NCI-H146 treated with DMSO at 0.1 percent for 48 hours (cell line): ENCODE measurements around the gene SDK1.
"Not testable (repeated sequence)": the region's sequence is repeated elsewhere in the genome, so short reads cannot be mapped to it uniquely, and the experiment has no call there.

ENCODE experiments used
- DNase-seq: peaks from one replicate; lab custom pipeline; 2025; ENCODE audit not compliant: unreplicated experiment; lab: John Stamatoyannopoulos, UW

SDK1 gene

GRCh38 chr7:4203626-4204512, 902.8 kb downstream of the SDK1 start:
- DNase-seq = peak; percentile 7

GRCh38 chr7:4204513-4205165, 903.6 kb downstream of the SDK1 start:
- no peak for DNase-seq

- DNase-seq = no peak
Observed at GRCh38 chr7:4205828-4206227, 904.8 kb downstream of the SDK1 start.

GRCh38 chr7:4207011-4207410, 906.0 kb downstream of the SDK1 start:
- no peak for DNase-seq

GRCh38 chr7:4208086-4208485, 907.0 kb downstream of the SDK1 start:
- no peak for DNase-seq

- no peak for DNase-seq
Observed at GRCh38 chr7:4208586-4208985, 907.5 kb downstream of the SDK1 start.

GRCh38 chr7:4209126-4209525, 908.1 kb downstream of the SDK1 start:
- DNase-seq = no peak

GRCh38 chr7:4209966-4210365, 908.9 kb downstream of the SDK1 start:
- no peak for DNase-seq

GRCh38 chr7:4210821-4211220, 909.8 kb downstream of the SDK1 start:
- DNase-seq = no peak

GRCh38 chr7:4211261-4211660, 910.2 kb downstream of the SDK1 start:
- DNase-seq = no peak

GRCh38 chr7:4212376-4212775, 911.3 kb downstream of the SDK1 start:
- DNase-seq = no peak

GRCh38 chr7:4214291-4215155, 913.5 kb downstream of the SDK1 start:
- DNase-seq = no peak

- no peak for DNase-seq
Observed at GRCh38 chr7:4215176-4215720, 914.2 kb downstream of the SDK1 start.

GRCh38 chr7:4216016-4216415, 915.0 kb downstream of the SDK1 start:
- no peak for DNase-seq

GRCh38 chr7:4217126-4217660, 916.1 kb downstream of the SDK1 start:
- DNase-seq = not testable (repeated sequence)

- no peak for DNase-seq
Observed at GRCh38 chr7:4218481-4218880, 917.4 kb downstream of the SDK1 start.

- DNase-seq = no peak
Observed at GRCh38 chr7:4220011-4220410, 919.0 kb downstream of the SDK1 start.

- DNase-seq = no peak
Observed at GRCh38 chr7:4221043-4221442, 920.0 kb downstream of the SDK1 start.

- no peak for DNase-seq
Observed at GRCh38 chr7:4222676-4223075, 921.6 kb downstream of the SDK1 start.

- no peak for DNase-seq
Observed at GRCh38 chr7:4225361-4225771, 924.3 kb downstream of the SDK1 start.
